GM19351 (cell line): ENCODE data around the gene C1S.
"Not testable (repeated sequence)": the region's sequence is repeated elsewhere in the genome, so short reads cannot be mapped to it uniquely, and the experiment has no call there.

ENCODE experiments used
- ATAC-seq: cut with Tn5 transposase; IDR thresholded peaks from one replicate; pipeline ENCODE4 v1.9.1; 2021; ENCODE audit warnings: mild to moderate bottlenecking, moderate library complexity; ENCODE audit not compliant: unreplicated experiment

Gene C1S

DNA sequence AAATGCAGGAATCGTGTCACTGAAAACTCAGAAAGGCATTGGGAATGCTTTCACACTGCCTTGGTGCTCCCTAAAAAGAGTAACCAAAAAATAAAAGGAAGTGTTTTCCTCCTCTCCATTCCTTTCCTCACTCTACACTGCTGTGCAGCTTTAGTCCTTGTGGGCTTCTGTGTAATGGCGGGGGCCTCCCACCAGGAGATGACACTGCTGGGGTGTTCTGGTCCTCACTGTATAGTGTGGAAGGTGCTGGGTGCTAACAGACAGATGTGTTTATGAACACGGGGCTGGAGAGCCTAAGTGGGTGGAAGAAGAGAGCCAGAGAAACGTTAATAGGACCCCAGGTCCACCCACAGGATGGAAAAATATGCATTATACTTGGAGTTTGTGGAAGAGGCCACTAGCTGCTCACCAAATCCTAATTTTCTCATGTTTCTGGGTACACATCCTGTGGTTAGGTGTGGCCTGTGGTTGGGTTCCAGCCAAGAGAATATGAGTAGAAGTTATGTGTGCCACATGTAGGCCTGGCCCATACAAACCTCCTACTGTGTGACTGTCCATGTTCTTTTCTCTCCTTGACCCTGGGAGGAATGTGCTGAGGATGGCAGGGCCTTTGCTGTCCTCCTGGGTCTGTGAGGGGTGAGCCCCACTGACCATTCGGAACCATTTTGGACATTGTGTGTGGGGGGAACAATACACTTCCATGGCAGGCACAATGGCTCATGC lies 14.0 kb upstream of the C1S start:
- no peak for ATAC-seq

DNA sequence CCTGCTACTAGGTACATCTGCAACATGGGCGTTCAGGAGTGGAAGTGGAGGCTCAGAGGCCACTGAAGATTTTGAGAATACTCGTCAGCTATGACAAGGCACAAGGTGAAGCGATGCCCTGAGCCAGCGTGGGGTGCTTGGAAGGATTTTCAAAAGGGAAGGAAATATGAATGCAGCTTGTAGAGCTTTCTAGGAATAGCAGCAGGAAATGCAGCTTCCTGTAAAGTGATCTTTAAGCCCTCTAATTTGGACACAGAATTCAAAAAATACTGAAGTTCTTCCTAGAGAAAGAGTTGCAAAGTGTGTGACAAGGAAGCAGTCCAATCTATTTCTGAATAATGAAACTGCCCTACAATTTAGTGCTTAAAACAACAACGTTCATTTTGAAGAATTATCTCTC lies 13.2 kb upstream of the C1S start:
- ATAC-seq, result no peak

DNA sequence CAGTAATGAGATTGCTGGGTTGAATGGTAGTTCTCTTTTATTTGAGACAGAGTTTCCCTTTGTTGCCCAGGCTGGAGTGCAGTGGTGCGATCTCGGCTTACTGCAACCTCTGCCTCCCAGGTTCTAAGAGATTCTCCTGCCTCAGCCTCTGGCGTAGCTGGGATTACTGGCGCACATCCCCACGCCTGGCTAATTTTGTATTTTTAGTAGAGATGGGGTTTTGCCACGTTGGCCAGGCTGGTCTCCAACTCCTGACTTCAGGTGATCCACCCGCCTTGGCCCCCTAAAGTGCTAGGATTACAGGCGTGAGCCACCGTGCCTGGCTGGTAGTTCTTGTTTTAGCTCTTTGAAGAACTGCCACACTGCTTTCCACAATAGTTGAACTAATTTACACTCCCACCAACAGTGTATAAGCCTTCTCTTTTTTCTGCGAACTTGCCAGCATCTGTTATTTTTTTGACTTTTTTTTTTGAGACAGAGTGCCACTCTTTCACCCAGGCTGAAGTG lies 11.0 kb upstream of the C1S start:
- not testable (repeated sequence) for ATAC-seq

DNA sequence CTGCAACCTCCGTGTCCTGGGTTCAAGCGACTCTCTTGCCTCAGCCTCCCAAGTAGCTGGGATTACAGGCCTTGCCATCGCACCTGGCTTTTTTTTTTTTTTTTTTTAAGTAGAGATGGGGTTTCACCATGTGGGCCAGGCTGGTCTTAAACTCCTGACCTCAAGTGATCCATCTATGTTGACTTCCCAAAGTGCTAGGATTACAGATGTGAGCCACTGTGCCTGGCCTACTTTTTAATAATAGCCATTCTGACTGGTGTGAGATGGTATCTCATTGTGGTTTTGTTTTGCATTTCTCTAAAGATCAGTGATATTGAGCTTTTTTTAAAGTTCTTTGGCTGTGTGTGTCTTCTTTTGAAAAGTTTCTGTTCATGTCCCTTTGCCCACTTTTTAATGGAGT lies 10.5 kb upstream of the C1S start:
- not testable (repeated sequence) for ATAC-seq

DNA sequence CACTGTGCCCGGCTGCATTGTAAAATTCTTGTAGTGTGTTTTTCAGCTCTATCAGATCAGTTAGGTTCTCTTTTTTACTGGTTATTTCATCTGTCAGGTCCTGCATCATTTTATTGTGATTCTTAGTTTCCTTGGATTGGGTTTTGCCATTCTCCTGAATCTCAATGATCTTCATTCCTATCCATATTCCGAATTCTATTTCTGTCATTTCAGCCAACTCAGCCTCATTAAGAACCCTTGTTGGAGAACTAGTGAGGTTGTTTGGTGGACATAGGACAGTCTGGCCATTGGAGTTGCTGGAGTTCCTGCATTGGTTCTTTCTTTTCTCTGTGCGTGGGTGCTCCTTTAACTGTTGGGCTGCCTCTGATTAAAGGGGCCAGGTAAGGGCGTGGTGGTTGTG lies 5.6 kb upstream of the C1S start:
- ATAC-seq, result no peak

DNA sequence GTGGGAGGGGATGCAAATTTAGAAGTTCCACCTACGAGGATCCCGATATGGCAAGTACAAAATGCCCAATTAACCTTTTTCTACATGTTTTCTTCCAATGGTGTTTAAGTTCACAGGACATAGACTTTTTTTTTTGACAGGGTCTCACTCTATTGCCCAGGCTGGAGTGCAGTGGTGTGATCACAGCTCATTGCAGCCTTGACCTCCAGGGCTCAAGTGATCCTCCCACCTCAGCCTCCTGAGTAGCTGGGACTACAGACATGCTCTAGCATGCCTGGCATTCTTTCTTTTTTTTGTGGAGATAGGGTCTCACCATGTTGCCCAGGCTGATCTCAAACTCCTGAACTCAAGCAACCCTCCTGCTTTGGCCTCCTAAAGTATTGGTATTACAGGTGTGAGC lies 4.8 kb upstream of the C1S start:
- ATAC-seq, result not testable (repeated sequence)

DNA sequence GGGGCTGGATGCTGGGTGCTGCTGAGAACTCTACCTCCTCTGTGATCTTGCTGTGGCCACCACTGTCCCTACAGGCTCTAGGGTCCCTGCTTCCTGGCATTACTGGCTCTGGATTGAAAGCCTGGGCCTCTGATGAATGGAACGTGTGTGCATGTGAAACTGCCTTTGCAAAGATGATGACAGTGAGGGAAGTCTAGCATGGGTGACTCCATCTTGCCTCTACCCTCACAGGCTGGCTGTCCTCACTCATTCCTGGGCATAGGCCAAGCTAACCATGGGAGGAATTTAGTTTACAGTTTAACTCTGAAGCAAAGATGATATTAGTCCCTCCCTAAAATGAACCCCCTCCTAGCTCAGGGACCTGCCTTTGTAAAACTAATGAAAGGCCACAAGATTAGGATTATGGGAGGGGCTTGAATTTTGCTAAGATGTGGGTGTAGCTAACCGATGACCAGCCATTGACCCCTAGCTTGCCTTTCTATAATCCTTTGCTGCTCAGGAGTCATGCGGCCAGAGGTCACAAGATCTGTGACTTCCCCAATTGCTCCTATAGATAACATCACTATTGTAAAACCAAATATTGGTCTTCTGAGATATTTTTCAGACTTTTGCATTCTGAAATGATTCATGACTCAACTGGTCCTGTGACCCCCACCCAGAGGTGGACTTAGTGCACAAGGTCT lies 2.2 kb upstream of the C1S start:
- no peak for ATAC-seq

DNA sequence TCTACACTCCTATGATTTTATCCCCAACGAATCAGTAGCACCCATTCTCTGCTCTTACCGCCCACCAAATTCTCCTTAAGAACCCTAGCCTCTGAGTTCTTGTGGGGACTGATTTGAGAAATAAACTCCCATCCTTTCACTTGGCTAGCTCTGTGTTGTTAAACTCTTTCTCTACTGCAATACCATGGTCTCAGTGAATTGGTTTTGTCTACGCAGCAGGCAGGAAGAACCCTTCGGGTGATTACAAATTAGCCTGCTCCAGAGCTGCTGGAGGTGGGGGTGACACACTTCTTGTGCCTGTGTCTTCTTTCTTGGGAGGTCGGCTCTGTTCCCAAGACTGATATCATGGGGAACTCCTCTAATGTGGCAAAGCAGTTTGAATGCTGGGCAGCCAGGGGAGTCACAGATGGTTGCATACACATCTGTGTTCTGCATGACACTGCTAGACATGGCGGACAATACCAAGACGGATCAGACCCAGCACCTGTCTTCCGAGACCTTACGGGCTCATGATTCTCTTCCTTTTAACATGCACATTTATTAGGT lies 1.6 kb upstream of the C1S start:
- ATAC-seq, result no peak

DNA sequence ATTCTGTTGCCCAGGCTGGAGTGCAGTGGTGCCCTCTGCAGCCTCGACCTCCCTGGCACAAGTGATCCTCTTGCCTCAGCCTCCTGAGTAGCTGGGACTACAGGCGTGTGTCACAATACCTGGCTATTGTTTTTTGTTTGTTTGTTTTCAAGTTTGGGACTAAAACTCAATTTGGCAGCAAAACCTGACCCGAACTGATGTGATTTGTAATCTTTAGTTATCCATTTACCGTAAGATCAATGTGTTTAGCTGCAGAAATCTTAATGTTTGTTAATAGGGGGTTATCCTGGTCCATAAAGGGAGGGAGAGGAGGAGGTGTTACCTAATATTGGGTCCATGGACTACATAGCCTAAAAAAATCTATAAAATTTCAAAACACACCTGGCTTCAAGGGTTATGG lies 738 bp upstream of the C1S start:
- no peak for ATAC-seq

DNA sequence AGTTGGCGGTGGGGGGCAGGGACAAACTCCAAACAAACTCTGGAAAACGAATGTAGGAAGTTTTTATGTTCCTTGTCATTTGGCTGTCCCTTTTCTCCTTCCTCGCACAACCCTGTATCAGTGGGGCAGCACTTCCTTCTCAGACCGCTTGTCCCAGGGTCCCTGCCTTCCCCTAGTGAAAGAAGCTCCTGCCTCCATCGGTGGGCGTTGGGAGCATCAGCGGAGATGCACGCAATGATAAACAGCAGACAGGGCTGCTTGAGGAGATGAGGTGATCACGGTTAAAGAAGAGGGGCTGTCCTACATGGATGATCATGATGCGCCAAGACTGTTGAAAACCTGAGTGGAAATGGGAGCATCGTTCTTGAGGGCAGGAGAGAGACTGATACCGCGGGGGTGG lies 620 bp downstream of the C1S start:
- no peak for ATAC-seq

DNA sequence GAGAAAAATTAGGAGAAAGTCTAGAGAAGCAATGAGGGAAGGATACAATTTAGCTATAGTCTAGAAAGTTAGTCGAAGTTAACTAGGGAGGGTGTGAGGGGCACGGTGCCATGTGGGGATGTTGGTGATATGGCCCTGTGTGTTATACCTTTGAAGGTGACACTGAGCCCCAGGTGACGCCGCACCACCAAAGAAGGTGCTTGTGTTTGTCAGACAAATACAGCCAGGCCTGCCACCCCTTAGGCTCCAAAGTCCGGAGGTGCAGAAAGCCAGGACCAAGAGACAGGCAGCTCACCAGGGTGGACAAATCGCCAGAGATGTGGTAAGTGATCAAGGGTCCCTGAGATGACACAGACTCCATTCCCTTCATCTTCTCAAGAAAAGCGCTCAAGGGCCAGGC lies 1.1 kb downstream of the C1S start:
- ATAC-seq, result no peak

DNA sequence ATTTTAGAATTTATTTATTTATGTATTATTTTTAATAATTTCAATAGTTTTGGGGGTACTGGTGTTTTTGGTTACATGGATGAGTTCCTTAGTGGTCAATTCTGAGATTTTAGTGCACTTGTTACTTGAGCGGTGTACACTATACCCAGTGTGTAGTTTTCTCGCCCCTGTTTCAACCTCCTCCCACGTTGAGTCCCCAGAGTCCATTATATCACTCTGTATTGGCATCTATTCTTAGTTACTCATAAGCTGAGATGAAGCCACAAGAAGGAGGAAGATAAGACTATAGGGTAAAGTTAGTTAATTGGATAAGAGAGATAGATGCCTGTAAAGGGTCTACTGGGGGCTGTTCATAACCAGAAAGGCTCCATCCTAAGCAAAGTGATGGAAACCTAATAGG lies 4.0 kb downstream of the C1S start:
- no peak for ATAC-seq

DNA sequence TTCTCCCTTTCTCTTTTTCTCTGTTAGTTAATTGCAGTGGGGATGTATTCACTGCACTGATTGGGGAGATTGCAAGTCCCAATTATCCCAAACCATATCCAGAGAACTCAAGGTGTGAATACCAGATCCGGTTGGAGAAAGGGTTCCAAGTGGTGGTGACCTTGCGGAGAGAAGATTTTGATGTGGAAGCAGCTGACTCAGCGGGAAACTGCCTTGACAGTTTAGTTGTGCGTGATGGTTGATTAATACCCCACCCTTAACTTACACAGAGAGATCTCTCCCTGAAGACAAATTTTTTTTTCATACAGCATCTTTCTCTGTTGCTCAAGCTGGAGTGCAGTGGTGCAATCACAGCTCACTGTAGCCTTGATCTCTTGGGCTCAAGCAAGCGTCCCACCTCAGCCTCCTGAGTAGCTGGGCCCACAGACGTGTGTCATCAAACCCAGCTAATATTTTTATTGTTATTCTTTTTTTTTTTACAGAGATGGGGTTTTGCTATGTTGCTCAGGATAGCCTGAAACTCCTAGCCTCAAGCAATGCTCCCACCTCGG lies 4.6 kb downstream of the C1S start:
- ATAC-seq, result no peak

DNA sequence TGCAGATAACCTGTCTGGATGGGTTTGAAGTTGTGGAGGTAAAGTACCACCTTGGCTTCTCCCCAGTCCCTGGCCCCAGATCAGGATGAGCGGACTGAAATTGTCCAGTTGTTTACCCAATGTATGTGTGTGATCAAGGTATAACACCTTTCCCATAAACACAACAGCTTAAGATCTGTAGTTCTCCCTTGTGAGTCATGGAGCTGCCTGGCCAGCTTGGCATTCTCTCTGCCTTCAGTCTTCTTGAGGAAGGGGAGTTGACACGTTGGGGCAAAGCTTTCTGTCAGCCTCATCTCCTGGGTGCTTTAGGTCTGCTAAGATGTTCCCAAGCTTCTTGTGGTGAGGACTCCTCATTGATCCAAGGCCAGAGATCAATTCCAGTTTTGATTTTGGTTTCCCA lies 6.1 kb downstream of the C1S start:
- ATAC-seq, result no peak

DNA sequence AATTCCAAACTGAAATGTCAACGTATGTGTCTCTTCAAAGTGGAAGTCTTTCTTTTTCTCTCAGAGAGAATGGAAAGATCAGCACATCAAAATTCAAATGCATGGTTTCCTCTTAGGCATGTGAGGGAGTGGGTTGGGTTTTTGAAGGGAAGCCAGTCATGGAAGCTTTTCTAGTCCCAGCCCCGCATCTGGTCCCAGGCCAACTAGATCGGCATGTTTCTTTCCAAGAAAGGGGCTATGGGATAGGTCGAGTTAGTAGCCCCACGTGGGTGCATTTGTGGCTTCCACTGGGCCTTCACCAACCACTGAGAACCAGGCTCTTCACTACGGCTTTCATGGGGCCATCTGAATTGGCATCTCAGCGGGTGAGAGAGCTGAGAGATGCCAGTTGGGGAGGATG lies 6.6 kb downstream of the C1S start:
- no peak for ATAC-seq

DNA sequence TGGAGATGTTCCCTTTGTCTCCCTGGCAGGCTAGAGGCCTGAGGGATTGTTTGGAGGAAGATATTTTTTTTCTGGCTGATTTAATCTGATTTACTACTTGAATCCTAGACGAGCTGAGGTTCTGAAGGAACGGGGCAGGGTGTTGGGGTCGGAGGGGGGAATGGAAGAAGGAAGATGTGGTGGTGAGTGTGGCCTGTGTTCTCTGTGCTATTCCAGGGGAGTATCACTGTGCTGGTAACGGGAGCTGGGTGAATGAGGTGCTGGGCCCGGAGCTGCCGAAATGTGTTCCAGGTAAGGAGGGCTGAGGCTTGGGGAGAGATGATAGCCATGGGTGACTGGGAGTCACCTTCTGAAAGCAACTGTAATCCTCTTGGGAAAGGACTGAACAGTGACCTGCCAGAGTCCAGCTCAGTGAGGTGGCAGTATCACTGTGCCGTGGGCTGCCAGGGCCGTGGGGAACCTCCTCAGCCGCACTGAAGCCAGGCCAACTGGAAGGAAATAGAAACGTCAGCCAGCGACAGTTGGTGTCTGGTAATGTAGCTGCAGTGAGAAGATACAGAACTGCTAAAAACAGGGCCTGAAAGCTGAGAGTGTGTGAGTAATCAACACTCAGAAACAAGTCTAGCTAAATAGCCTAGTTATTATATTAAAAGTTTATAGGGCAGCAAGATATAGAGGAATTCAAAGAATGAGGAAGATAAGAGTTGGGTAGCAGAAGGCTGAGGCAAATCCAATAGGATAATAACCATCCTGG lies 7.9 kb downstream of the C1S start:
- no peak for ATAC-seq

DNA sequence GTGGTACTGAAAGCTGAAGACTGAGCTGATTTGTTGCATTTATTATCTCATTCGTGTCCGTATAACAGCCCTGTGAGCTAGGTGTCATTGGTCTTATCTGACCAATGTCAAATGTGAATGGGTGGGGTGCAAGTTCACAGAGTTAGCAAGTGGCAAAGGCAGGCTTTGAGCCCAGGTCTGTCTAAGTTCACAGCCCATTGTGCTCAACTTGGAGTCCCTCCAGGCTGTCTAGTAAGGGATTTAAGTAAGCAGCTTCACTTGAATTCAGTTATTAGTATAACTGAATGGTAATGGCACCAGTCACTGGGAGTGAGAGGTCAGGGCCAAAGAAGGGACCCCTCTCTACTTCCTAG lies 8.5 kb downstream of the C1S start:
- no peak for ATAC-seq

DNA sequence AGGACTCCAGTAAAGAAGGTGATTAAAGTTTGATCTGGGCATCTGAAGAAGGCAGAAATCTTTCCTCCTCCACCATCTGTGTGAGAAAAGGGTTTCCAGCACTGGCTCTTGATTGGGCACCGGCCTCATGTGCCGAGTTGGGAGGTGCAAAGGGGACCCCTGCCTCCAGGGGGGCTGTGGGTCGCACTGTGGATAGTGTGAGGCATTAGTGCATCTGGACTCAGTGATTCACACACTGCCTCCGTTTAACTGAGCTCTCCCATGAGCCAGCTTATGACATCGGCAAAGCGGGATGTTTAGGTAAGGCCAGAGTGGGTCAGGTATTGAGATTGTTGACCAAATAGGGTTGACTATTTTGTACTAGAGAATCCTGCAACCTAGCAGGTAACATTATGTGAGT lies 8.9 kb downstream of the C1S start:
- no peak for ATAC-seq

DNA sequence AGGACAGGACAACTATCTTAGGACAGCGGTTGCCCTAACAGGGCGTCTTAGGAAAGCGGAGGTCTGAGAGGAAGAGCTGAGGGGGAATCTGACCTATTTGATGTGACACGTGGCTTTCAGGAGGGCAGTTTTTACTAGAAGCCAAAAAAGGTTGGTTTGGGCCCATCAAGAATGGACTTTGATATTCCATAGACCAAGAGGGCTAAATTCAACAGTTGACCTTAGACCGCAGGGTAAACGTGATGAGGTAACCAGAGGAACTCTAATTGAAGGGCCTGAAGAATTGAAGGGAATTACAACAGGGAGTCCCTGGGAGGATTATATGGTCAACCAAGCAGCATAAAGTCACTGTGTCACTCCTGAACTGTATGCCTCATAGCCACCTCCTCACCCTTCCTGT lies 11.5 kb downstream of the C1S start:
- no peak for ATAC-seq

DNA sequence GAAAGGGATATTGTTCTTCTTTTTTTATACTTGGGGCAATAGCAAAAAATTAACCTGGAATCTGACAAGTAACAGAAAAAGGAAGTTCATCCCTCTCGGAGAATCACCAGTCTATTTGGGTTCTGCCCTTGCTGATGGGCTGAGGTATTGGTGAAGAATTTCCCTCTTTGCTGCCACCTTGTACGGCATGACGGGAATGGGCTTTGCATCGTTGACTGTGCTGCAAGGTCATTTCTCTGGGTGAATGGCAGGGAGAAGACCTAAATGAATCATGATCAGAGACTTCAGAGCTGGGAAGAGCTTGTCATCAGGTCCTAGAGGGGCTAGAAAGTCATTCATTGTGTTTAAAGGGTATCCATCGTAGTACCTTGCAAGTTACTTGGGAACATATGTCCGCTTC lies 12.0 kb downstream of the C1S start:
- ATAC-seq, result no peak

DNA sequence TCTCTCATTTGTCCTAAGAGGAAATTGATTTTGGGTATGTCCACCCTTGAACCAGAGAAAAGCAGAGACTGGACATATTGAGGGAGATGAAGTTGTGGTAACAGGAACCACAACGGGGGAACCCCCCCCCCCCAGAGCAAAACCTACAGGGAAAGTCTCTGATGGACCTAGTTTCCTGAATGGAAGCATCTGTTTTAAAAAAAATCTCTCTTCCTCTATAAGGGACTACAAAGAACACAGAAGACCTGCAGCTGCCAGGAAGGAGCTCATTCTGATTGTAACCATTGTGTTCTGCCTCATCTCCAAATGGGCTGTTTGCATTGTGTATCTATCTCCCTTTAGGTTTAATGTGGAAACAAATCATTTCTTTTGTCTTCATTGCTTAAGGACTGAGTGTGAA lies 13.4 kb downstream of the C1S start:
- no peak for ATAC-seq
